Smooth muscle cell of the brain vasculature (primary cell): ENCODE results near the gene PIR.

Experiments
- DNase-seq: peaks from one replicate; pipeline ENCODE4 v3.0.0-alpha.2; 2012; ENCODE audit warnings: low read depth, low spot score

Gene PIR

GRCh38 chrX:15418041-15418706 is 75.0 kb downstream of the PIR start:
- DNase-seq = no peak

GRCh38 chrX:15416133-15416993 is 76.8 kb downstream of the PIR start:
- no peak for DNase-seq

DNA sequence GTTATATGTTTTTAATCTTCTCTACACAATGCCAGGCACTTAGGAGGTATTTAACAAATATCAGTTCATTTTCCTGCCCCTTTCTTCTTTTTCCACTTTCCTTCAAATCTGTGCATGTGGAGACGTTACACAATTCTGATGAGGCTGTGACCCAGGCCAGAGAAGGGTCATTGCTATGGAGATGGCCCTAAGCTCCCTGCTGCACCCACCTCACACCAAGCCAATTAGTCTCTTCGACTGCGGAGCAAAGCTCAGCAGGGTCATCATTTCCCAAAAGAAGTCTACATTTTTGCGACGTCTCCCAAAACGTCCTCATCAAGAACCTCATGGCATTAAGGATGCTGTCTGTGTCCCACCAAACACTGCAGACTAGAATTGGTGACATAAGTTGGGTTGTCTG is 80.0 kb downstream of the PIR start:
- DNase-seq = no peak

GRCh38 chrX:15410947-15411346 is 82.2 kb downstream of the PIR start:
- DNase-seq = no peak

GRCh38 chrX:15410430-15410829 is 82.7 kb downstream of the PIR start:
- no peak for DNase-seq

GRCh38 chrX:15405846-15406245 is 87.3 kb downstream of the PIR start:
- no peak for DNase-seq

DNA sequence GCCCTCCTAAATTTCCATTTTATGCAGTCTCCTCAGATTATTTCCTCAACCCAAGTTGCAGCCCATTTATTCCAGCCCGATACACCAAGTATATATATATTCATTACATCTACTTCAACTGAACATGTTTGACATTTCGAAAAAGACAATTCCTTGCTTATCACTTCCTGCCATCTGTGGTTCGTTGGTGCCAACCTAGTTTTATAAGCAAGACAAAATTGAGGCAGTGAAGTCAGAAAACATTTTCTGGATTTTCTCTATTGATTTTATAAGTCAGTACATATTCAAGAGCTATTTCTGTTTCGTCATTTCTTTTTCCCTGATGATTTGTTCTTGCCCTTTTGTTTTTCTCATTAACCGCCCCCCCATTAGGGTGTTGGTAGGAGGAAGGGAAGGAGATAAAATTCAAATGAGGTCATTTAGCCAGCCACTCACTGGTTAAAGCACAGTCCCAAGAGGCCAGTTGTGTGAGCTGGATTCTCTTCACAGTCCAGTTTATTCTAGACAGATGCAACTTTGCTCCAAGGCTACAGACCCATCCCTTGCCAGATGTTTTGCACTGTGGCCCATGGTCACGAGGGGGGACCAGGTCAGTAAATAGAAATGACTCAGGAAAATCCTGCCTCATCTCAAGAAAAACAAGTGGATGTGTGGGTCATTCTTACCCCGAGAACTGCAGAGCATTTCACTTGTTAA is 88.6 kb downstream of the PIR start:
- DNase-seq = no peak

- no peak for DNase-seq
Measured at GRCh38 chrX:15401378-15401777, 91.8 kb downstream of the PIR start.

DNA sequence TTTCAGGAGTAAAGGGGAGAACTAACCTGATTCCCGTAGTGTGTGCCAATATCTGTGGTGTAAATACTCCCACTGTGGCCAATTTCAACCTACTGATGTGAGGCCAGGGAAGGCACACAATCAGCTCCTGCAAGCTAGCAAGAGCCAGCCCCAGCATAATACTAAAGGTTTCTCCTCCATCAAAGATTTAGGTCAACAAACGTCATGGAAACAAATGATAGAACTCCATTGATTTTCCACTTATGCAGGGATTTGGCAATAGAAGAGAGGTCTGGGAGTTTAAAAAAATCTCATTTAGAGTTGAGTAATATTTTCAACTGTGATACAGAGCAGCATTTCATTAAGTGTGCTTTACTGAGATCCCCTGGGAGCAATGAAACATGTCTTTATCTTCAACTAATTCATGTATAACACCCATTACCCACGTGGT is 93.2 kb downstream of the PIR start:
- no peak for DNase-seq

DNA sequence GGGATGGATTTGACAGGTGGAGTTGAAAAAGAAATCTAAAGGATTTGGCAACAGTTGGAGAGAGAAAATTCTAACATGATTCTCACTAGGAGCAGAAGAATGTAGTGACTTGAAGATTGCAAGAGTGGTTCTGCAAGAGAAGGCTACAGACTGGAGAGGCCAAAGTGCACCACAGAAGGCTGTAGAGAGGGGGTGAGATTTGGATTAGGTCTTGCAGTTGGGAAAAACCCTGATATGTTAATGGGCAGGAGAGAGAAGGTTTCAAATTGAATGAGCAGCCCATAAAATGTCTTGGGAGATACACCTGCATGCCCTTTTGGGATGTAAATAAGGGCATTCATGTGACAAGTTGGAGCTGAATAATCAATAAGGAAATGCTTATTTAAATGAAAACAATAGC is 94.3 kb downstream of the PIR start:
- DNase-seq = no peak

GRCh38 chrX:15395789-15396188 is 97.3 kb downstream of the PIR start:
- no peak for DNase-seq

- DNase-seq = no peak
Measured at GRCh38 chrX:15391850-15392249, 101.3 kb downstream of the PIR start.

GRCh38 chrX:15384304-15384703 is 108.8 kb downstream of the PIR start, which contains the start of gene VEGFD:
Gene VEGFD (minus strand): TSS chrX:15384413. CDS start chrX:15383946, 467 bp downstream.
- DNase-seq = no peak

DNA sequence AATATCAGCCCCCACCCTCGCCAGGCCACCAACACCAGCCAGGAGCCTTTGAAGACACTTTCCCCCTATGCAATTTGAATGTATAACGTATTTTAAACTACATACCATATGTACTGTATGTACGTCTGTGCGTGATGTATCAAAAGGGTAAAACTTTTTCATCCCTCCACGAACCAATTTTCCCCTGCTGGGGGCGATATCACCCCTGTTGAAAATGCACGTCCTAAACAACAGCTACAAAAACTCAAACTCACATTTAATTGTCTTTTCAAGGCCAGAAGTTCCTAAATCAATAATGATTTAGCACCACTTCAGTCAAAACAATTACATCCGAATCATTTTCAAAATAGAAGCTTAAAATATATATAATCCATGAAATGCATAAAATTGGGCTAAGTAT is 110.3 kb downstream of the PIR start:
- no peak for DNase-seq

DNA sequence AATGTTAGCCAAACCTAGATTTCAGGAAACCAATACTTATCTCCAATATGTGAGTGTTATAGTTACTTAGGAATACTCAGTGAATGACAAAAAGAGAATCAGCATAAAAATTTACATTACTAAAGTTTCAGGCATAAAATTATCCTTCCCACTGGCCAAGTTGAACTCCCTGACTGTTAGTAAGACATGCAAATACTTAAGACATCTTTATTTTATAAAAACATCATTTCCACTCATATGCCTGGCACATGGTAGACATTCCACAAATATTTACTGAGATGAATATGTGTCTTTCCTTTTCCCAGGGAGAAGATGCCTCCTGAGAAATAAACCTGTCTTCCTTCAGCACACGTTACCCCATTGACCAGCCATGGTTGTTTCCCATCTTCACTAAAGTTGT is 116.2 kb downstream of the PIR start:
- DNase-seq = no peak

GRCh38 chrX:15373976-15374375 is 119.2 kb downstream of the PIR start:
- DNase-seq = no peak

- no peak for DNase-seq
Measured at GRCh38 chrX:15366506-15367352, 126.4 kb downstream of the PIR start.

- no peak for DNase-seq
Measured at GRCh38 chrX:15359701-15360100, 133.4 kb downstream of the PIR start.

- DNase-seq = no peak
Measured at GRCh38 chrX:15358533-15358932, 134.6 kb downstream of the PIR start.

DNA sequence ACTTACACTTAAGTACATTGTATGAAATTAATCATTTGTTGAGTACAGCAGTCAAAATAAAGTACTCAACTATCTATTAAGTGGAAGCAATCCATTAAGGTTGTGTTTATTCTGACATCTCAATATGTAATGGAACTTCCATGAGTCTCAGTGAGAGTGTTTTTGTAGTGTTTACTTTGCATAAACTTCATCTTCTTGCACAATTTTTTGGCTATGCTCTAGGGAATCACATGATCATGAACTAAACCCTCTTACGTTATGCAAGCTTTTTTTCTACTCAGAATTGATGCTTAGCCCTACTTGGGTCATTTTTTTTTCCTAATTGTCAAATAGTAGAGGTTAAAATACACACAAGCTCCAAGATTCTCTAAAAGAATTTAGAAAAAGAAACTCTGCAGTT is 136.7 kb downstream of the PIR start:
- no peak for DNase-seq

- DNase-seq = no peak
Measured at GRCh38 chrX:15350329-15350996, 142.7 kb downstream of the PIR start.
